ENCODE results near the gene LMX1A. TPM values are rescaled to one million over a fixed set of nuclear protein-coding genes. Genes with fewer than 3 reads are reported as not detected.

The LMX1A gene
- total and polyA plus RNA-seq, 9 of the 15 experiments (the other 6 are each of a cell fraction or from before 2014, with no cell fraction given) = not detected

DNA sequence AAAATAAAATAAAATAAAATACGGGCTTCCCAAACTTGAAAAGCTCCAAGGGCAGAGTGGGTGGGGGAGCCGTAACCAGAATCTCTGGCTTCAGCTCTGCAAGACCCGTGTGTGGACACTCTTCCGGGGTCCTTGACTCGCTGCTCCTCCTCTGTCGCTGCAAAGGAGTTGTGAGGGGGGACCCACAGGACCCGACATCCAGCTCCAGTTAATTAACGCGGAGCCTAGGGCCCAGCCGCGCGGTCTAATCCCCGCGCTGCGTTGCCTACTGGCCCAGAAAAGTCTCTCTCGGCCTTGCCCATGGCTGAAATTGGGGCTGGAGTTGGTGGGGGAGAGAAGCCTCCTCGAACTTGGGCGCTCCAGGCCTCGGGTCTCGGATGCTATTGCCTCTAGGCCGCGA is 1.8 kb downstream of the LMX1A start:
- H3K9me1 ChIP-seq (ENCODE audit: control insufficient read depth, insufficient read depth, low read length) = no peaks in the 10 kb centered on the region
- ATAC-seq (no peak), DNase-seq (ENCODE audit: extremely low read depth in 1 of 4, low spot score in 3 of 4) (no peak), FAIRE-seq (no peak)
- H3K9ac ChIP-seq (ENCODE audit: insufficient read depth in 1 of 2, low read depth in 2 of 2, low read length in 2 of 2) = no peak overlapping the region
- intact Hi-C loops (cut with micrococcal nuclease) (no loop called here), in situ Hi-C loops (cut with MboI) (no loop called here)
- no peak overlapping the region for H3K4me2 ChIP-seq (ENCODE audit: insufficient read depth, low read length)
- WGBS (ENCODE audit: insufficient coverage, low coverage, missing lambda C conversion rate) = 5% methylated on average over 20 of the region's 22 CpGs
- H3K27me3 ChIP-seq (ENCODE audit: control insufficient read depth in 2 of 2, insufficient read depth in 2 of 2, low read length in 2 of 2) = peaks cover 41 to 55% of the 10 kb centered on the region in 2 experiments
- H3K9me3 ChIP-seq (replicated peaks; ENCODE audit: control insufficient read depth, insufficient read depth, low read depth, low read length) = no peaks in the 10 kb centered on the region
- peaks cover 0 to 8% of the 10 kb centered on the region in 2 experiments; a peak in 1 of 5 replicates for H3K4me1 ChIP-seq (replicated peaks in 1 of 2; ENCODE audit: control insufficient read depth in 2 of 2, insufficient read depth in 2 of 2, low read length in 2 of 2)
- H4K20me1 ChIP-seq (replicated peaks; ENCODE audit: control insufficient read depth, insufficient read depth, low read length) = peaks cover 3% of the 10 kb centered on the region; the same call in 1 of the 2 replicates
- TF ChIP-seq ZNF512 (tag; IDR thresholded peaks at IDR 0.05) = no peak
- TF ChIP-seq, protein P1, sequence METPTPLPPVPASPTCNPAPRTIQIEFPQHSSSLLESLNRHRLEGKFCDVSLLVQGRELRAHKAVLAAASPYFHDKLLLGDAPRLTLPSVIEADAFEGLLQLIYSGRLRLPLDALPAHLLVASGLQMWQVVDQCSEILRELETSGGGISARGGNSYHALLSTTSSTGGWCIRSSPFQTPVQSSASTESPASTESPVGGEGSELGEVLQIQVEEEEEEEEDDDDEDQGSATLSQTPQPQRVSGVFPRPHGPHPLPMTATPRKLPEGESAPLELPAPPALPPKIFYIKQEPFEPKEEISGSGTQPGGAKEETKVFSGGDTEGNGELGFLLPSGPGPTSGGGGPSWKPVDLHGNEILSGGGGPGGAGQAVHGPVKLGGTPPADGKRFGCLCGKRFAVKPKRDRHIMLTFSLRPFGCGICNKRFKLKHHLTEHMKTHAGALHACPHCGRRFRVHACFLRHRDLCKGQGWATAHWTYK (CRISPR knock-in tag; IDR thresholded peaks at IDR 0.05) = no peak
- no peak for TF ChIP-seq NFE2L1 (tag; IDR thresholded peaks at IDR 0.05; ENCODE audit: borderline replicate concordance, low read depth)
- no peak for TF ChIP-seq MYBL2 (IDR thresholded peaks at IDR 0.05; ENCODE audit: low read depth)
- TF ChIP-seq MYBL2 (CRISPR knock-in tag; IDR thresholded peaks at IDR 0.05; ENCODE audit: borderline replicate concordance) = no peak
- TF ChIP-seq PHF8 (IDR thresholded peaks at IDR 0.05; ENCODE audit: borderline replicate concordance, low read length) = no peak
- no peak for TF ChIP-seq THAP12 (CRISPR knock-in tag; IDR thresholded peaks at IDR 0.05)
- no peak overlapping the region for H2AFZ ChIP-seq (ENCODE audit: low read depth, low read length)
- no peak overlapping the region for H3K27ac ChIP-seq (ENCODE audit: extremely low read depth, low read depth, low read length)
- H3K4me3 ChIP-seq = no peak overlapping the region
- ChIA-PET CTCF (ENCODE audit: low intra/inter-chr PET ratio) (no interaction called here), POLR2A (no interaction called here)
- no peaks in the 10 kb centered on the region for H3K36me3 ChIP-seq (ENCODE audit: control insufficient read depth, insufficient read depth, low read length)
- BruUV-seq (replicated peaks) = no TSS peak
- H3K79me2 ChIP-seq (ENCODE audit: control insufficient read depth, insufficient read depth, low read length) = no peaks in the 10 kb centered on the region
